ENCODE measurements around the gene FGF14.

DNA sequence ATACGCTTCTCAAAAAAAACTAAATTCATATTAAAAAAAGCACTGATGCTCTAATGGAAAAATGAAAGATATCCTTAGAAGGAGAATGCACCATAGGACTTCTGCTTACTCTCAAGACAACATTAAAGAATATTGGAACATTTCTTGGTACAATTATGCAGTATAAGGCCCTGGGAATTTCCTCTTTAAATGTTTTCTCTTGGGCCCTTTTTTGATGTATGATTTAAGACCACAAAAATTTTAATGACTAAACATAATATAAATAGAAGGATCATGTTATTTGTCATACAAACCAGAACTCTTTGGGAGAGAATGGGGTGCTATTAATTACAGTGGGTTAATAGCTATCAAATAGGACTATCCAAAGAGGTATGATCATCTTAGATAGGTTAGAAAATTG is 403.7 kb downstream of the FGF14 start:
- TF ChIP-seq, protein P1, sequence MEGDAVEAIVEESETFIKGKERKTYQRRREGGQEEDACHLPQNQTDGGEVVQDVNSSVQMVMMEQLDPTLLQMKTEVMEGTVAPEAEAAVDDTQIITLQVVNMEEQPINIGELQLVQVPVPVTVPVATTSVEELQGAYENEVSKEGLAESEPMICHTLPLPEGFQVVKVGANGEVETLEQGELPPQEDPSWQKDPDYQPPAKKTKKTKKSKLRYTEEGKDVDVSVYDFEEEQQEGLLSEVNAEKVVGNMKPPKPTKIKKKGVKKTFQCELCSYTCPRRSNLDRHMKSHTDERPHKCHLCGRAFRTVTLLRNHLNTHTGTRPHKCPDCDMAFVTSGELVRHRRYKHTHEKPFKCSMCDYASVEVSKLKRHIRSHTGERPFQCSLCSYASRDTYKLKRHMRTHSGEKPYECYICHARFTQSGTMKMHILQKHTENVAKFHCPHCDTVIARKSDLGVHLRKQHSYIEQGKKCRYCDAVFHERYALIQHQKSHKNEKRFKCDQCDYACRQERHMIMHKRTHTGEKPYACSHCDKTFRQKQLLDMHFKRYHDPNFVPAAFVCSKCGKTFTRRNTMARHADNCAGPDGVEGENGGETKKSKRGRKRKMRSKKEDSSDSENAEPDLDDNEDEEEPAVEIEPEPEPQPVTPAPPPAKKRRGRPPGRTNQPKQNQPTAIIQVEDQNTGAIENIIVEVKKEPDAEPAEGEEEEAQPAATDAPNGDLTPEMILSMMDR (conservative IDR thresholded peaks at IDR 0.05): no peak
- TF ChIP-seq ZFX (IDR thresholded peaks at IDR 0.05): no peak

Measured in C4-2B (cell line).